GM10266 (cell line): ENCODE results near the gene TLR9.

Experiments
- DNase-seq: peaks from one replicate; pipeline ENCODE4 v3.0.0; 2012; ENCODE audit errors: extremely low spot score
- TF ChIP-seq, protein P1 (sequence below): IDR thresholded peaks from 2 replicates; pipeline ENCODE4 v1.5.1; 2012; ENCODE audit warnings: mild to moderate bottlenecking, low read depth; ENCODE audit not compliant: control insufficient read depth, insufficient read depth; ENCODE audit errors: missing control alignments

The TLR9 gene

GRCh38 chr3:52253314-52254304, 28.2 kb upstream of the TLR9 start:
- peak; percentile 87 for DNase-seq

DNA sequence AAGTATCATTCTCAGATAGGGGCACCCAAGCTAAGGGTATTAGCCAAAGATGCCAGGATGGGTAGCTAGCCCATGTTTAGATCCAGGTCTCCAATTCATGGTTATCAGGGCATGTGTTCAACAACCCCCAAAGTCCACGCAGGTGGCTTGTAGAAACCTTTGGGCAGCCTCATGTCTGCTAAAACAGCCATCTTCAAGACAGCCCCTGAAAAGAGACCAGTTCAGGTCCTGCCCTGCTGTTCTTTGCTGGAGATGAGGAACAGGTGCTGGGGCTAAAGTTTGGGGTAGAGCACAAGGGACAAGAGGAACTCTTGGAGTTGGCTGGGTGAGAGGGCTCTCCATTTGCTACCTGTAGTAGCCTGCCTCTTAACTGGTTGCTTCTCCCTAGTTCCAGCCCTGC, 24.7 kb upstream of the TLR9 start:
- TF ChIP-seq, protein P1, sequence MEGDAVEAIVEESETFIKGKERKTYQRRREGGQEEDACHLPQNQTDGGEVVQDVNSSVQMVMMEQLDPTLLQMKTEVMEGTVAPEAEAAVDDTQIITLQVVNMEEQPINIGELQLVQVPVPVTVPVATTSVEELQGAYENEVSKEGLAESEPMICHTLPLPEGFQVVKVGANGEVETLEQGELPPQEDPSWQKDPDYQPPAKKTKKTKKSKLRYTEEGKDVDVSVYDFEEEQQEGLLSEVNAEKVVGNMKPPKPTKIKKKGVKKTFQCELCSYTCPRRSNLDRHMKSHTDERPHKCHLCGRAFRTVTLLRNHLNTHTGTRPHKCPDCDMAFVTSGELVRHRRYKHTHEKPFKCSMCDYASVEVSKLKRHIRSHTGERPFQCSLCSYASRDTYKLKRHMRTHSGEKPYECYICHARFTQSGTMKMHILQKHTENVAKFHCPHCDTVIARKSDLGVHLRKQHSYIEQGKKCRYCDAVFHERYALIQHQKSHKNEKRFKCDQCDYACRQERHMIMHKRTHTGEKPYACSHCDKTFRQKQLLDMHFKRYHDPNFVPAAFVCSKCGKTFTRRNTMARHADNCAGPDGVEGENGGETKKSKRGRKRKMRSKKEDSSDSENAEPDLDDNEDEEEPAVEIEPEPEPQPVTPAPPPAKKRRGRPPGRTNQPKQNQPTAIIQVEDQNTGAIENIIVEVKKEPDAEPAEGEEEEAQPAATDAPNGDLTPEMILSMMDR: no peak

More at GRCh38 chr3:52253314-52254304, 28.2 kb upstream of the TLR9 start:
- TF ChIP-seq, protein P1: no peak

DNA sequence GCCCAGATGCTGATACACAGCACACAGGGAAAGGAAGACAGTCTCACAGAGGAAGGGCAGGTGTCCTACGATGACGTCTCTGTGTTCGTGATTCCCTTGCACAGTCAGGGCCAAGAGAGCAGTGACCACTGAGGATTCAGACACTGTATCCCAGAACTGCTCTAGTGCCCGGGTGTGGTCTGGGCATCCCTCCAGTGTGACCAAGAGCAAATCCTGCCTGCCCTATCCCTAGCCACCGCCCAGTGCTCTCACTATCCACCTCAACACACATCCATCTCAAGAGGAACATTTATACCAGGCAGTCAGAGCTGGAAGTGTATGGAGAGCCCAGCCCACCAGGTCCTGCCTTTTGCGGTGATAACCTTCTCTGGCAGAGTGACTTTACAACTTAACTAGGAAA, 24.2 kb upstream of the TLR9 start:
- TF ChIP-seq, protein P1: no peak
- DNase-seq: no peak

More for the DNA sequence above, 24.7 kb upstream of the TLR9 start:
- DNase-seq: no peak

DNA sequence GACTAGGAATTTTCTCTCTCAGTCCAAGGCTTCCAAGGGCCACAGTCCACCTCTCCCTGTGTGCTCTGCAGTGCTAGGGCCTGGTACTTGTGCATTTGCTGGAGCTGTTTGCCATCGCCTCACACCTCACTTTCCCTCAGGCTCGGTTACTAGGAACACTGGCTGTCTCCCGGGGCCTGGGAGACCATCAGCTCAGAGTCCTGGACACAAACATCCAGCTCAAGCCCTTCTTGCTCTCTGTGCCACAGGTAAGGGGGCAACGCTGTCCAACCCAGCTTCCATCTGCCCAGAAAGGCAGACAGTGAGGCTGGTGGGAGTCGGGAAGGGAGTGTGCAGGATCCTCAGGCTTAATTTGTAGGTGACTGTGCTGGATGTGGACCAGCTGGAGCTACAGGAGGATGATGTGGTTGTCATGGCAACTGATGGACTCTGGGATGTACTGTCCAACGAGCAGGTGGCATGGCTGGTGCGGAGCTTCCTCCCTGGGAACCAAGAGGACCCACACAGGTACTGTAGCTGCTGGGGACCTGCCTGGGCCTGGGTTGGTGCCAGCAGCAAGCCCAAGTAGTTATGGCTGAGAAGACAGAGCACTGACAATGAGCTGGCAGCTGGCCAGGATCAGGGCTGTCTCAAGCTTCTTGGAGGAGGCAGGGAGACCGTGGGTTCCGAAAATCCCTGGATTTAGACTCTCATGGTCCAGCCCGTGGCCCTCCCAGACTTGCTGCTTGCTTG, 23.5 kb upstream of the TLR9 start:
- TF ChIP-seq, protein P1: no peak
- DNase-seq: no peak

- no peak for DNase-seq
- TF ChIP-seq, protein P1: no peak
These were observed 22.7 kb upstream of the TLR9 start for GRCh38 chr3:52248165-52248541.

DNA sequence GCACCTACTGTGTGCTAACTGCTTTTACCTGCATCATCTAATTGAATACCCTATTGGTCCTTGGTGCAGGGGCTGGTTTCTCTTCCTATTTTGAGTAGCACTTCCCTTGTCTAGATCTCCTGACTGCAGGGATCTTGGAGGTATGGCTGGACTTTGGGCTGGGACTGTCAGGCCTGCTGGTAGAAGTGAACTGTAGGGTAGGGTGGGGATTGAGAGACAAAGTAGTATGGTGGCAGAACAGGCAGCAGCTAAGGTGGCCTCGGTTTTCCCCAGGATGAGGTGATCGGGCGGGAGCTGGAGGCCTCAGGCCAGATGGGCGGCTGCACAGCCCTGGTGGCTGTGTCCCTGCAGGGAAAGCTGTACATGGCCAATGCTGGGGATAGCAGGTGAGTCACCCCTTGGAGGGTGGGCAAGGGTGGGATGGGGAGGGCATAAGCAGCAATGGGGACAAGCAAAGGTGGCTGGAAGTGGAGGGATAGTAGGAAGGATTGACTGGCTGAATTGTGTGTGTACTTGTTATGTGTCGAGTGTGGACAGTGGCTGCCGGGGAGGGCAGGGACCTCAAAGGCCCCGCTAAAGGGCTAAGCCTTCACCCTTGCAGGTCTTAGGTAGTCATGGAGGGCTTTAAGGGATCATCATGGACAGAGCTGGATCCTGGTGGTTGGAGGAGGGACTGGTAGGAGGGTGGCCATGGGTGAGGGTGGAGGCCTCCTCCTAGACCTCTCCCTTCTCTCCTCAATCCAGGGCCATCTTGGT, 22.1 kb upstream of the TLR9 start:
- DNase-seq: no peak
- TF ChIP-seq, protein P1: no peak
